Heart left ventricle (tissue), 13 donors: ENCODE data around the gene HSPA6.

Experiments used
- POLR2A ChIP-seq, 2 donors: fragments of 450-650 bp; IDR thresholded peaks; one replicate each; pipeline ENCODE4 v1.6.1; 2017; ENCODE audit warnings: antibody characterized with exemption in 2 of 2, mild to moderate bottlenecking in 2 of 2, moderate library complexity in 2 of 2
- TF ChIP-seq, protein P1 (sequence below), 12 donors: fragments of 200-600 bp; sonication (generic) in 4 of 12; IDR thresholded peaks; one replicate each; pipeline versions ENCODE4 v1.5.0 to v1.8.0; 2018 to 2022; ENCODE audit warnings: antibody characterized with exemption in 12 of 12, mild to moderate bottlenecking in 5 of 12
- donor health status: ischemic (EF 13 %, LVEDD 7.1; RV severe dilation, severe dysfunction).
- donor health status: DM: no; HTN: yes; CAD: no.
- donor health status: DM: no; HTN: no; CAD: no.
- donor health status: ischemic (EF 25% LVEDD 6.9; RV normal size, moderate dysfunction).
- donor health status: ischemic (EF 25% LVEDD 5.7; RV mildly dilated, moderate dysfunction).
- donor health status: ischemic (EF 35%, LVEDD 5.7; RV mildly dilated, moderate dysfunction).
- donor health status: nonischemic (EF 11% LVEDD 7.7; RV severe dilation, severe dysfunction).
- donor health status: DM: yes; HTN: yes; CAD: no.
- donor health status: PGD.
- donor health status: ischemic (EF 29% LVEDD 5.4; RV normal size, mild dysfunction).
- donor health status: nonischemic (EF 23%, LVEDD 6.1; RV moderate dilation, normal function).

DNA sequence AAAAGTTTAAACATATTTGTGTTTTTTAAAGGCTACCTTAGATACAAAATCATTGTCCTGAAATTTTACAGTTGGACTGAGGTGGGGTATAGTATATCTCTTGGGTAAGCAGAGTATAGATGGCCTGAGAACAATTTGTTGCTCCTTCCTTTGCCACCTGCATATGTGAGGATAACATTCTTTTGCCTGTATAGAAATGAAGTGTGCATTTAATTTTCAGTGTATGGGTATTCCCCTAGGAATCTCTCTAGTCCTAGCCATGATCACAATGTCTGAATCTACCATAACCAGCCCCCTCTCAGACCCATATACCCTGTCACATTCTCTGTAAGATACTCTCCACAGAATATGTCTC is 21.0 kb upstream of the HSPA6 start:
- TF ChIP-seq, protein P1, sequence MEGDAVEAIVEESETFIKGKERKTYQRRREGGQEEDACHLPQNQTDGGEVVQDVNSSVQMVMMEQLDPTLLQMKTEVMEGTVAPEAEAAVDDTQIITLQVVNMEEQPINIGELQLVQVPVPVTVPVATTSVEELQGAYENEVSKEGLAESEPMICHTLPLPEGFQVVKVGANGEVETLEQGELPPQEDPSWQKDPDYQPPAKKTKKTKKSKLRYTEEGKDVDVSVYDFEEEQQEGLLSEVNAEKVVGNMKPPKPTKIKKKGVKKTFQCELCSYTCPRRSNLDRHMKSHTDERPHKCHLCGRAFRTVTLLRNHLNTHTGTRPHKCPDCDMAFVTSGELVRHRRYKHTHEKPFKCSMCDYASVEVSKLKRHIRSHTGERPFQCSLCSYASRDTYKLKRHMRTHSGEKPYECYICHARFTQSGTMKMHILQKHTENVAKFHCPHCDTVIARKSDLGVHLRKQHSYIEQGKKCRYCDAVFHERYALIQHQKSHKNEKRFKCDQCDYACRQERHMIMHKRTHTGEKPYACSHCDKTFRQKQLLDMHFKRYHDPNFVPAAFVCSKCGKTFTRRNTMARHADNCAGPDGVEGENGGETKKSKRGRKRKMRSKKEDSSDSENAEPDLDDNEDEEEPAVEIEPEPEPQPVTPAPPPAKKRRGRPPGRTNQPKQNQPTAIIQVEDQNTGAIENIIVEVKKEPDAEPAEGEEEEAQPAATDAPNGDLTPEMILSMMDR (IDR thresholded peaks at IDR 0.05): no peak
- no peak for TF ChIP-seq POLR2A (IDR thresholded peaks at IDR 0.05)
